ENCODE data around the gene PANX3. TPM values are rescaled to one million over a fixed set of nuclear protein-coding genes. Genes with fewer than 3 reads are reported as not detected.
A peak's percentile ranks its signal among the peaks of the same experiment; 100 is the strongest.

PANX3 gene
- polyA plus RNA-seq, 4 donors, result not detected

DNA sequence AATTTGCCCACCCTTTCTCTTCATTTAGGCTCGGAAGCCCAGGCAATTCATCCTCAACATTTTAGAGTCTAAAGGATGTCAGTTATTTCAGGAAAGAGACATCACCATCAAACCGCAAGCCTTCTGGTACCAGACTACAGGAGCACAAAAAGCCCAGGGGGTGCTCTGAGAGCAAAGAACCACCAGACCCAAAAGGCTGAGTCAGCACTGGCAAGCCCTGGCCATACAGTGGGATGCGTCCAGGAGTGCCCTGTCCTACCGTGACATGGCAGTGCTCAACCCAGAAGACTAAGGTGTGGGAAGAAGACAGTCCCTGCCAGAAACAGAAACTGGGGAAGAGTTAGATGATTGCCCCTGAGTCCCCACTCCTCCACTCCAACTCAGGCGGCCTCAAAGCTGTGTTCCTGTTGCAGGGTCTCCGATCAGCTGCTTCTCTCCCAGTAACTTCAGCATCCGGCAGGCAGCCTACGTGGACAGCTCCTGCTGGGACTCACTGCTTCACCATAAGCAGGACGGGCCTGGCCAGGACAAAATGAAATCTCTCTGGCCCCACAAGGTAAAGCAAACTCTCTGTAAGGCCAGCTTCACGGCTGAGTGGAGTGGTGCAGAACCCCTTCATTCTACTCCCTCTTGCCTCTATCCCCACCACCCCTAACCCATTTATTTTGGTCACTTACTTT is 1.5 kb downstream of the PANX3 start:
- DNase-seq (ENCODE audit: low read depth in 4 of 4, low spot score in 2 of 4), result no peak

DNA sequence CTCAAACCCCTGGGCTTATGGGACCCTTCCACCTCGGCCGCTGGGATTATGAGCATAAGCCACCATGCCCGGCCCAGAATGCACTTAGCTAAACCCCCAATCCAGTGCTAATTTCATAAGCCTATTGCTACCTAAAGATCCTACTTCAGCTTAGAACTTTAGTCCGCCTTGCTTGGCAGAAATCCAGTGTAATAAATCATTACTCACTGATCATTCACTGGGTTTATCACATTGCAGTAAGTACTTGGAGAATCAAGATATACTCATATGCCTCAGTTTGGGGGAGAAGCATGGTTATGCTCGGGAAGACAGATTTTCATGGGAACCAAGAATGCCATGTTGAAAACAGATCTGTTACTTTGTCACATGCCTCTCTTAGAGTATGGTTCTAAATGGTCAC is 7.6 kb downstream of the PANX3 start:
- no peak for DNase-seq (ENCODE audit: low read depth in 4 of 4, low spot score in 2 of 4)

DNA sequence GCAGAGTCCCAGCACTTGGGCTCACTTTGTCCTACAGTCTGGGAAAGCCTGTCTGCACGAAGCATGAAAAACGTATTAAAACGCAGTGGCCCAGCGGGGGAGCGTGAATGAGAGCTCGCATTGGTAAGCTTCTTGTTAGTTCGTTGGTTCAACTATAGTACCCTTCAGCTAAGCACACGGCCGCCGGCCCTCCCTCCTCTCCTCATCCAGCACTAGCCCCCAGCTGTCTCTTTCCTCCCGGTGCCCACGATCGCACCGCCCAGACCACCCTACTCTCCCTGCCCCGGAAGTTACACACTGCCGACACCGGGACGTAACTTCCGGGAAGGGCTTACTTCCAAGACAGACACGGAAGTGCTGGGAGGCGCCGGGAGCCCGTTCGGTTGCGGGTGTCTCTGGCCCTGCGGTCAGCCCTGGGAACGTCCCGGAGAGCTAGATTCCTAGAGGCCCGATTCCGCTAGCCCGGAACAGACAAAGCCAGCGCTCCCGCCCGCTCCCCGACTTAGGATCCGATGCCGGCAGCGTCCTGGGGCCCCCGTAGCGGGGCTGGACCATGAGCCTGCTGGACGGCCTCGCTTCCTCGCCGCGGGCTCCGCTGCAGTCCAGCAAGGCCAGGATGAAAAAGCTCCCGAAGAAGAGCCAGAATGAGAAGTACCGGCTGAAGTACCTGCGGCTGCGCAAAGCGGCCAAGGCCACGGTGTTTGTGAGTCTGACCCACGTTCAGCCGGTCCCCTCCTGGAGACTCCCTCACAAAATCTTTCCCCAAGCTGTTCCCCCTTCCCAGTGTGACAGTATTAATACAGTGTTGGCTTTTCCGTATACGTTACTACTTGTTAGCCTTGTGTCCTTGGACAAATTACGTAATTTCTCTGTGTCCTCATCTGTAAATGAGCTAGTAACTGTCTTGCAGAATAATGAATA is 11.6 kb downstream of the PANX3 start, which contains the start of gene TBRG1:
TSS of gene TBRG1 (plus strand) at position 334 of the 921 bp plus-strand sequence. CDS start at position 554, 220 bp downstream.
- DNase-seq (ENCODE audit: low read depth in 4 of 4, low spot score in 2 of 4), result peak; percentile 83 to 90 (median 89)

DNA sequence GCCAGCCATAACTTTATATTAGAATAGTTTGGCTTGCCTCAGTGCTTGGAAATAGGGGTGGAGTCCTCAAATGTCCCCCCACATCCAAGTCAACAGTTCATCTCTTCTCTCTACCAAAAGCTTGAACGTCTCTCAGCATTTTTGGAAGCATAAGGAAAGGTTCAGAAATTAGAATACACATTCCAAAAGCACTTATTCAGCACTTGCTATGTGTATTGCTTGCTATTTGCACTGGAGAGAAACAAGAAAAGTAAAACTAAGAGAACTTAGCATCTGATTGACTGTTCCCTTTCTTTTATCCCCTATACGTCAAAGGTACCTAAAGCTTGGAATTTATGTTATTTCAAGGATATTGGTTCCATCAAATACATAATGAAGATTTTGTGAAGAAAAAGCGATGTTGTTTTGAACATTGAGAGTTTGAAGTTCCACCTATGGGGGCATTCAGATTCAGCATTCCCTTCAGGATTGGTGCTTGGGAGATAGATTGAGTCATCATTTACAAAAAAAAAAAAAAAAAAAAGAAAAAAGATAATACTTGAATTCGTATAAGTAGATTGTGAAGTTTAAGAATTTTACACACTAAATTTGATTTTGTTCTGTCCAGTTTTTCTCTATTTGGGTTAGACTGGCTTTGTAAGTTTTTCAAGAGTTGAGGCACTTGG is 12.8 kb downstream of the PANX3 start:
- no peak for DNase-seq (ENCODE audit: low read depth in 4 of 4, low spot score in 2 of 4)

DNA sequence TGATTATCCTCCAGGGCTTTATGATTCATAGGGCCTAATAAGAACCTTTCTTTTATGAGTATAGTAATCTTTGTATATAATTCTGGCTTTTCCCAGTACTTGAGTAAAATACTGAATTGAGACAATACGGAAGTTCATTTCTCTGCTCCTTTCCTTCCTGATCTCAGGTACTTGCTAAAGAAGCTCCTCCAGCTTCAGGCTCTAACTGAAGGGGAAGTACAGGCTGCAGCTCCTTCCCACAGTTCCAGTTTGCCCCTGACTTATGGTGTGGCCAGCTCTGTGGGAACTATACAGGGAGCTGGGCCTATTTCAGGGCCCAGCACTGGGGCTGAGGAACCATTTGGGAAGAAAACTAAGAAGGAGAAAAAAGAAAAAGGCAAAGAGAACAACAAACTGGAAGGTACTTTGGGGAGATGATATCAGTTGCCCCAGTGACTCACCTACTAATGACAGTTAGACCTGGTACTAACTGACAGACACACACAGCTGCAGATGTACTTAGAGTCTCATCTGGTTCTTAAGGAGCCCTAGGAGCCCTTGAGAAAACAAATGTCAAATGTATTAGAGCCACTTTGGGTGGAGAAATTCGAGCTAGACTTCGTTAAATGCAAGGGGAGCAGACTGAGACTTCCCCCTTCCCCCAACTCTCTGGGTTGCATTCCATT is 14.4 kb downstream of the PANX3 start:
- no peak for DNase-seq (ENCODE audit: low read depth in 4 of 4, low spot score in 2 of 4)

DNA sequence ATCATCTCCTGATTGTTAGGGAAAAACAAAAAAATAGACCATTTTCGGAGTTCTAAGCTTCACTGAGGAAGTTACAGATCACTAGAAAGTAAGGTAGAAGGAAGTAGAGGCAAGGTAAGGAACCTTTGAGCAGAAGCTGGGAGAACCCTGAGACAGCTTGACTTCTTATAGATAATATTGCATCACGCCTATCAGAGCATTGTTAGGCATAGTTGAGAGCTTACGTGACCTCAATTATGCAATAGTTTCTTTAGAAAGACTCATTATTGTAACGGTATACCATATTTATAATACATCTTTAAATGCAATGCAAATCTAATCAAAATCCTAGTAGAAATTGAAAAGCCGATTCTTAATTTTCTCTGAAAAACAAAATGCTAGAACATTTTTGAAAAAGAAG is 16.3 kb downstream of the PANX3 start:
- DNase-seq (ENCODE audit: low read depth in 4 of 4, low spot score in 2 of 4), result no peak

DNA sequence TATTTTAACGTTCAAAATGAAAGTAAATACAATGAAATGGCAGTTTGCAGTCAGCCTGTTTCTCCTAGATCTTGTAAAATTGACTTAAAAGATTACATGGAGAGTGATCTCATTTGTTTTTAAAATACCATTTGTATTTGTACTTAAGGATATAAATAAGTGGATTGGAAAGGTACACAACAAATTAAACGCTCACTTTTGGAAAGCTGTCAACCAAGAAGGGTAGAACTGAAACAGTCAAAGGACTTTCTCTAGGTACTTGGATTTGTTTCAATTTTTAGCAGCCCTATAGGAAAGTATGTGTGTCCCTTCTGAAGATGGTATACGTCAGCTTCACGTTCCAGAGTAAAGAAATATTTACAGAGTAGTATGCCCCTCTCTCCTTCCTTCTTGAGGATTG is 18.7 kb downstream of the PANX3 start:
- no peak for DNase-seq (ENCODE audit: low read depth in 4 of 4, low spot score in 2 of 4)

DNA sequence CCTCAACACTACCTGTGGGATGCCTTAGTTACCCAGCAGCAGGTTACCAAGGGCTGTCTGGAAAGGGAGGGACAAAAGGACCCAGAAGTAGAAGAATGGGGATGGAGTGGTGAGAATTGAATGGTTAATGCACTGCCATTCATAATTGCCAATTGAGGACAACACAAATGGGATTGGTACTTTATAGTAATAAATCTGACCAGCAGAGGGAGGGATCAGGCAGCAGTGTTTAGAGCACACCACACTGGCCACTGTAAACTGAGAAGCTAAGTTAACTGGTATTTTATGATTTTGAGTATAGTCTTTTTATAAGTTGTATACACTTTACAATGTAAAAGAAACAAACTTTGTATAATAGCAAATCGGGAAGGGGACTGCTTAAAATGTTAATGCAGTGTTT is 22.1 kb downstream of the PANX3 start:
- DNase-seq (ENCODE audit: low read depth in 4 of 4, low spot score in 2 of 4), result no peak

DNA sequence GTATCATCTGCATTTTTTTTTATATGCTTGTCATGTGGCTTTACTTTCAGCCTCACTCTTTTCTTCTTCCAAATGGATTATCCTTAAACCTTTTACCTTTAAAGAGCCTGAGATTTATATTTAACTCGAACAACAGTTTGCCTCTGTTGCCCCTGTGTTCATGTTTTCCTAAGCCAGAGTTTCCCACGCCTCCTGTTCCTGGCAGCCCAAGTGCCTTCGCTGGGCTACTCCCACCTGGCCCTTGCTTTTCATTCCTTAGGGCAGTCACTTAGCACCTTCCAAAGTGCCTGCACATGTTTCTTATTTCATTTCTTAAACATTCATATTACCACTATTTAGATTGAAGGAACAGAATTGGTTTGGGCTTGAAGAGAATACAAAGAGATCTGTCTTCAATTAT is 24.7 kb downstream of the PANX3 start:
- no peak for DNase-seq (ENCODE audit: low read depth in 4 of 4, low spot score in 2 of 4)

DNA sequence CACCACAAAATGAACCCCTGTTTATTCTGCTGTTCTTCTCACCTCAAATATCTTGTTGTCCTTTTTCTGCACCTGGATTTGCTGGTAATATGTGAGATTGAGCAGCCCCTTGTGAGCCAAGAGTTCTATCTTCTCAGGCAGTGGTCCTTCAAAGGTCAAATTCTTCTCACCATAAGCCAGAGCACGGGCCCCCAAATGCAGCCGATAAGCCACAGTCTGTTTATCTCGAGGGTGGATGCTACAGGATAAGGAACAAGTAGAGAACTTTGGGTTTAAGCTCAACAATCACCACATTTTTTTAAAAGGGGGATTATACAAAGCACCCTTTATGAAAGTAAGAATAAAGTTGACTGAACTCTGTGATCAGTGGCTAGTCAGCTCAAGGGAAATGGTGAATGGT is 27.3 kb downstream of the PANX3 start:
- DNase-seq (ENCODE audit: low read depth in 4 of 4, low spot score in 2 of 4), result no peak

DNA sequence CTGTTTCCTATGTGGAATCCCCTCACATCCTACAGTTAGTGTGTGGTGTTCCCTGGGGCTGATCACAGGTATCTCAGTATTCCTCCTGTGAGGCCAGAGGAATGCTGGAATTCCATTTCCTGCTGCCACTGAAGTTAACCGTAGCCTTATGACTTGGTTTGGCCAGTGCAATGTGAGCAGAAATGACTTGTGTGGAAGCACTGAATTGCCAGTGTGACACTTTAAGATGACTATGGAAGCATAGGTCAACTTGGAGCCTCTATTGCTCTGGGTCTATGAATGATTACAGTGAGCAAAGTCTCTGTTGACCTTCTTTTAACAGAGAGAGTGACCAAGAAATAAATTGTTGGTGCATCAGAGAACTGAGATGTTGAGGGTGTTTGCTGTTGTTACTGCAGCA is 28.0 kb downstream of the PANX3 start:
- DNase-seq (ENCODE audit: low read depth in 4 of 4, low spot score in 2 of 4), result no peak

DNA sequence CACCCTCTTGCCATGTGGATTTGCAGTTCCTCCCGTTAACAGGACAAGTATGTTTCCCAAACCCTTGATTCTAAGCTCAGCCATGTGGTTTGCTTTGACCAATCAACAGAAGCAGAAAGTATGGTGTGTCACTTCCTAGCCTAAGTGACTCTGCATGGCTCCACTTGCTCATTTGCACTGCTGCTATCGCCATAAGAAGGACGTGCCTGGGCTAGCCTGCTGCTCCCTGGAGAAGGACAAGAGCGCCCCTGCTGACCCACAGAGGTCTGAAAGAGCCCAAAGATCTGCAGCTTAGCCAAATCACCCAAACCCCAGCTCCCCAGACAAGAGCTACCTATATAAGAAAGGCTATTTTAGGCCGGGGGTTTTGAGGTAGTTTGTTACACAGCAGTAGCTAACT is 29.4 kb downstream of the PANX3 start:
- no peak for DNase-seq (ENCODE audit: low read depth in 4 of 4, low spot score in 2 of 4)

DNA sequence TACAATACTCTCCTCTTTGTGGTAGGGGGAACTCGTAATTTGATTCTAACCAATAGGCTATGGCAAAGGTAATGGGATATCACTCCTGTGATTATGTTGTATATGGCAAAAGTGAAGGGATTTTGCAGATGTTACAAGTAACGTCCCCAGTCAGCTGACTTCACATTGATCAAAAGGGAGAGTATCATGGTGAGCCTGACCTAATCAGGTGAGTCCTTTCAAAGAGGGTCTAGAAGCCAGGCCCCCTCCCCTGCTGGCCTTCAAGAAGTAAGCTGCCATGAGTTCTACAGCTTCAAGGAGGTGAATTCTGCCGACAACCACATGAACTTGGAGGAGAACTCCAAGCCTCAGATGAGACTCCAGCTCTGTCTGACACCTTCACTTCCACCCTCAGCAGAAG is 31.4 kb downstream of the PANX3 start:
- DNase-seq (ENCODE audit: low read depth in 4 of 4, low spot score in 2 of 4), result no peak

DNA sequence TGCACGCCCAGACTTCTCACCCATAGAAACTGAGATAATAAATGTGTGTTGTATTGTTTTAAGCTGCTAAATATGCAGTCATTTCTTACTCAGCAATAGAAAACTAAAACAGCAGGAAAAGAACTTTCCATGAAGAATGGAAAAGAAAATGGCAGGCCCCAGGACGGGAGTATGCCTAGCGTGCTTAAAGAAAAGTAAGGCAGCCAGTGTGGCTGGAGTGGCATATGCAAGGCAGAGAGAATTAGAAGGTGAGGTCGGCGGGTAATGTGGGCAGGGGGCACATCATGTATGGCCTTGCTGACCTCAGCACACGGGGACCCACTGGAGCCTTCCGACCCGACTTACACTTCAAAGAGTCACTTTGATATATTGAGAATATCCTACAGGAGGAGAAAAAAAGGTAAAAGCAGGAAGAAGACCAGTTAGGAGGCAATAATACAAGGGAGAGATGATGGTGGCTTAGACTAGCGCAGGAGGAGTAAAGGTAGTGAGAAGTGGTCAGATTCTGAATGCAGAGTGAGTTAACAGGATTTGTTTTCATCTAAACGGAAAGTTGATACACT is 31.9 kb downstream of the PANX3 start:
- DNase-seq (ENCODE audit: low read depth in 4 of 4, low spot score in 2 of 4), result no peak

DNA sequence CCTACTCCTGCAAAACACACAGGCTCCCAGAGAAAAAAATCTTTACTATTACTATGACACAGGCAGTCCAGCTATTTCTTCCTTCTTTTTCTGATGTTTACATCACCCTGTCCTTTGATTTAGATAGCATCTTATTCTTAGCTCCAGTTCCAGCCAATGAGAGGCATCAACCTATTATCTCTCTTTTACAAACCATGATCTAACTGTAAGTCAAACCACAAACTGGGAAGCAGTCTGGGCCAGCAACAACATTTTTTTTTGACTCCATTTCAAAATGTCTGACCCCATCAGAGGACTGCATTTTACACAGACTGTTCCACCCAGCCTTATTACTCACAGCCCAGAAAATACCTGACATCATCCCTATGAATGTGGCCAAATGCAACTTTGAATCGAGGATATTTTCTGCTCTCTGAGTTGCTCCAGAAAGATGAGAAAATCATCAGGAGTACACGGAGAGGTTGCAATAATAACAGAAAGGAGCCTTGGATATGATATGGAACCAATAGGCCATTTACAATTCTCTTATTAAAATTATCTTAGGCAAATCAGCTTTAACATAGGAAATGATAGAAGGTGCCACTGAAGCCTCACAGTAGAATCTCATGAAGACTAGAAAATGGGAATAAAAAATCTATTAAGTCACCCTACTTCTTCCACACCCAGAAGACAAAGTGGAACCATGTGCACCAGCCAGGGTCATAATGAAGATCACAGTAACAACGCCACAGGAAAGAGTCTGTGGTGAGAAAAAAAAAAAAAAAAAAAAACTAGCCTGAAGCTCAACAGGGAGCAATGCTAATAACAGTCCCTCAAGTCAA is 32.6 kb downstream of the PANX3 start:
- DNase-seq (ENCODE audit: low read depth in 4 of 4, low spot score in 2 of 4), result no peak

DNA sequence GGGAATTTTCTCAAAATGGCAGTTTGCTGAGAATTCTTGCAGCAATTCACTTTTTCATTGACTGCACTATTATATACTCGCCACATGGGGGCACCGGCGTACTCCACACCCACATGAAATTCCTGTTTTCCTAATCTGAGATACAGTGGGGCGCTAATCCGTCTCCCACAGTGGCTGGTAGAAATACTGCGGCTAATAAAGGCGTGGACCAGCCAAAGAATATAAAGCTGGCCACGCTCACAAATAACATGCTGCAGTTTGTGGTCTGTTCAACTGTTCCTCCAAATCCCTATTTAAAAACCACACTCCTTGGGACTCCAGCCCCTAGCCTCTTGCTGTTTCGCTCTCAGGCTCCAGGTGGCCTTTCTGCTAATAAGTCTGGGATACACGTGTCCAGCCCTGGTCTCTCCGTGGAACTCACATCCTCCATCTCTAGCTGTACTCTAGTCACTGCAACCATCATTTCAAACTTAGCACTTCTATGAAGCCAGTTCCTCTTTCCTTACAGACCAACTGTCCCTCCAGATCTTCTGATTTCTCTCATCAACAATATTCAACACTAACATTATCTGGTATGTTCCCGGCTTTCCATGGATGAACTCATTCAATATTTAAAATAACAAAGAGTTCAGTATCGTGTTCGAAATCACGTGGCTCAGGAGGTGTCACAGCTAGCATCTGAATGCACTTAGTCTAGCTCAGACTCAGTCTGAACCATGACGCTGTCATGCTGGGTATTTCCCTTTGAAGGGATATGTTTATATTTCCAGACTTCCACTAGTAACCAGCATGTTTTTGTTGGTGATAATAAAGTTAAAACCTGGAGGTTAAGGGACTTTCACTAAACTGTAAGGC is 33.4 kb downstream of the PANX3 start:
- DNase-seq (ENCODE audit: low read depth in 4 of 4, low spot score in 2 of 4), result peak in 2 of 4 donors; percentile 34 to 48

DNA sequence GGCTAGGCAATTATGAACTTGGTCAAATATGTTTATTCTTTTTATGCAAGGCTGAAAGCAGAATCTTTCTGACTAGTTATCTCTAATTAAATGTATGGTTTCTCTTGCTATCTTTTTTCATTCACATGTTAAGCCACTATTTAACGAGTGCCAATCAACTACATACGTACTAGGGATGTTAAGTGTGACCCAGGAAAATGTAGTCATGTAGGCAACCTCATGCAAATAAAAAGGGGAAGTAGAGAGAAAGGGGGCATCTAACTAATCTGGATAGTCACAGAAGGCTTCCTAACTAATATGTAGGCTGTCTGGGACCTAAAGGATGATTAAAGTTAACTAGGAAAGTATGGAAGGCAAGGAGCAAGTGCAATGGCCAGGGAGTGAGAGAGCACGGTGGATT is 34.9 kb downstream of the PANX3 start:
- no peak for DNase-seq (ENCODE audit: low read depth in 4 of 4, low spot score in 2 of 4)

DNA sequence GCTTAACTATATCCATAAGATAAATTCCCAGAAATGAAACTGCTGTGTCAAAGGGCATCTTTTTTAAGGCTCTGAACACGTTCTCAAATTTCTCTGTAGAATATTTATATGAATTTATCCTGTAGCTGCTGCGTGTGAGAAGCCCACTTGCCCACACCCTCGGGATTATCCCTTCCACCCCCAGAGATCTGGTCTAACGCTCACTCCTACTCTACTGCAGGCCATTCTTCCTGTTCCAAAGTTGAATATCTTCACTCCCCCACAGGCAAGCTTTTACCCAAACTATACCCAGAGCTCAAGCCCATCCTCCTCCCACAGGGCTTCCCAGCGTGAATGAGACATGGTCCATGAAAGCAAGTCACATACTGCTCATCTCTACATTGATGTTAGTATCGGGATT is 37.4 kb downstream of the PANX3 start:
- no peak for DNase-seq (ENCODE audit: low read depth in 4 of 4, low spot score in 2 of 4)

Data from left renal cortex interstitium (tissue), 4 donors.